Stomach (tissue), 9 donors: ENCODE data around the gene DAGLB. TPM values are rescaled to one million over a fixed set of nuclear protein-coding genes. Genes with fewer than 3 reads are reported as not detected.
"Not testable (repeated sequence)": the region's sequence is repeated elsewhere in the genome, so short reads cannot be mapped to it uniquely, and the experiment has no call there.

Experiments used
- DNase-seq, 2 donors: peaks; one replicate each; pipeline versions ENCODE4 v3.0.0 to v3.0.0-alpha.2; 2013 to 2019
- H3K27ac ChIP-seq, 5 donors: fragments of 200-600 bp in 4 of 5; sonication (generic) in 4 of 5; one replicate each; pipeline ENCODE4 v1.5.1; 2013 to 2019; ENCODE audit warnings: mild to moderate bottlenecking in 1 of 5, moderate library complexity in 1 of 5
- H3K27me3 ChIP-seq, 3 donors: fragments of 200-600 bp; sonication (generic); one replicate each; pipeline ENCODE4 v1.5.1; 2017 to 2019; ENCODE audit warnings: mixed run types in 1 of 3
- H3K36me3 ChIP-seq, 4 donors: fragments of 200-600 bp; sonication (generic); 1 replicate in 3 of 4; 2 replicates in 1 of 4; pipeline ENCODE4 v1.5.1; 2016 to 2019
- H3K4me1 ChIP-seq, 4 donors: fragments of 200-600 bp; sonication (generic); one replicate each; pipeline ENCODE4 v1.5.1; 2016 to 2019
- H3K4me3 ChIP-seq, 4 donors: fragments of 200-600 bp; sonication (generic) in 3 of 4; one replicate each; pipeline ENCODE4 v1.5.1; 2016 to 2019; ENCODE audit warnings: mild to moderate bottlenecking in 1 of 4
- H3K9me3 ChIP-seq, 4 donors: fragments of 200-600 bp; sonication (generic); one replicate each; pipeline ENCODE4 v1.5.1; 2016 to 2019
- EP300 ChIP-seq: sonication (generic); formaldehyde crosslinking; IDR thresholded peaks from one replicate; pipeline ENCODE4 v1.6.1; 2017; ENCODE audit warnings: antibody characterized with exemption
- POLR2A ChIP-seq, 4 donors: fragments of 450-650 bp; IDR thresholded peaks; one replicate each; pipeline ENCODE4 v1.6.1; 2016; ENCODE audit warnings: antibody characterized with exemption in 4 of 4, control low read depth in 2 of 4, mild to moderate bottlenecking in 1 of 4, moderate library complexity in 1 of 4
- POLR2AphosphoS5 ChIP-seq, 3 donors: sonication (generic); formaldehyde crosslinking; IDR thresholded peaks; one replicate each; pipeline ENCODE4 v1.6.1; 2016; ENCODE audit warnings: antibody characterized with exemption in 3 of 3
- WGBS, 5 donors: extraction: QIAGEN DNeasy Blood & Tissue Kit in 3 of 5; methylation state at CpG; one replicate each; pipeline versions ENCODE4 v1.1.5 to v1.1.7; 2013 to 2018; 5-methylcytosine and 5-hydroxymethylcytosine counted together
- intact Hi-C: fragments of 100-400 bp; cut with DNase I; formaldehyde crosslinking; loops from one replicate; pipeline ENCODE4 v1.15.1; 2023; ENCODE audit warnings: low total_unique reads
- polyA plus RNA-seq, 3 donors: library from polyadenylated mRNA; stranded (reverse); fragments of 200-250 nt; gene quantifications; one replicate each; pipeline ENCODE4 v1.2.3, GENCODE V29; 2013
- total RNA-seq, 5 donors: library from RNA; depleted of rRNA; stranded (reverse); fragments of >200 nt; gene quantifications; one replicate each; pipeline versions ENCODE4 v1.1.0 to v1.2.3, GENCODE V29; 2014 to 2016
- TF ChIP-seq, protein P1 (sequence below), 7 experiments: fragments of 450-650 bp in 4 of 7; fragments of 200-600 bp in 3 of 7; sonication (generic) in 3 of 7; IDR thresholded peaks; one replicate each; pipeline ENCODE4 v1.5.1; 2016 to 2019; ENCODE audit warnings: antibody characterized with exemption in 7 of 7, control low read depth in 2 of 7, mild to moderate bottlenecking in 1 of 7
- donor health status: healthy with polysubstance abuse.
- donor health status: Bipolar disorder and iron deficiency.
- donor health status: healthy.

DAGLB gene
- total and polyA plus RNA-seq, 8 donors, result 4.7 to 23.7 (median 9.1) TPM

DNA sequence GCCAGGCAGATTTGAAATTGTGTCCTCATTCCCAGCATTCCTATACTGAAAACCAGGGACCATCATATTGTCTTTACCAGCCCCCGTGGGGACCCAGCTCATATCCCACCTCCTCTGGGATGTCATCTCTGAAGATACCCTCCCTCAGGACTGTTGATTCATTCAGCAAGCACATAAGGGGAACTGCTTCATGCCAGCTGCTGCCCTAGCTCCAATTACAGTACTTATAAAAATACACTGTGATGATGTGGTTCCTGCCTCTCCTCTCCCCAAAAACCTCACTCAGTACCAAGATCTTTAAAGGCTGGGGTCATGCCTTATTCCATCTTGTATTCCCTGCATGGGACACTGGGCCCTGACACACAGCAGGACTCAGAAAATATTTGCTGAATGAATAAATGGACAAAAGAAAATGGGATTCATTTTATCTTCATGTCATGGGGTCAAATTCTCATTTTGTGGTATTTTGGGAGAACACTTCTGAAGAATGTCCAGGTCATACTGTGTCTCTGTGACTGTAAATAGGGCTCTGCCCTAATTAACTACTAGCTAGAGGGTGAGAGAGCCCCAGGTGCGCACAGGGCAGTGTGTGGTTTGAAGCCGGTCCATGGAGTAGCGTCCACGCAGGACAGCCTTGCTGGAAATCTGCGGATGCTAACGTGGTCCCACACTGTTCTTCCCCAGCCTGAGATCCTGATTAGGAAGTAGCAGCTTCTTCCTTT is 29.0 kb upstream of the DAGLB start:
- Histone ChIP-seq H3K9me3 (no peaks in the 10 kb centered on the region), H3K4me1 (peaks cover 44 to 79% (median 69%) of the 10 kb centered on the region in 4 donors), H3K36me3 (peaks cover 10 to 53% (median 35%) of the 10 kb centered on the region in 4 donors), H3K27me3 (no peaks in the 10 kb centered on the region), H3K4me3 (no peak overlapping the region), H3K27ac (peak overlapping the region in 1 of 5 donors; percentile 1)
- DNase-seq, result no peak
- intact Hi-C loops, result no loop called here
- WGBS, 5 donors, result 33 to 63% (median 50%) methylated on average over 7 of the region's 7 CpGs
- no peak for TF ChIP-seq POLR2A (IDR thresholded peaks at IDR 0.05)
- TF ChIP-seq EP300, result no peak
- TF ChIP-seq, protein P1, sequence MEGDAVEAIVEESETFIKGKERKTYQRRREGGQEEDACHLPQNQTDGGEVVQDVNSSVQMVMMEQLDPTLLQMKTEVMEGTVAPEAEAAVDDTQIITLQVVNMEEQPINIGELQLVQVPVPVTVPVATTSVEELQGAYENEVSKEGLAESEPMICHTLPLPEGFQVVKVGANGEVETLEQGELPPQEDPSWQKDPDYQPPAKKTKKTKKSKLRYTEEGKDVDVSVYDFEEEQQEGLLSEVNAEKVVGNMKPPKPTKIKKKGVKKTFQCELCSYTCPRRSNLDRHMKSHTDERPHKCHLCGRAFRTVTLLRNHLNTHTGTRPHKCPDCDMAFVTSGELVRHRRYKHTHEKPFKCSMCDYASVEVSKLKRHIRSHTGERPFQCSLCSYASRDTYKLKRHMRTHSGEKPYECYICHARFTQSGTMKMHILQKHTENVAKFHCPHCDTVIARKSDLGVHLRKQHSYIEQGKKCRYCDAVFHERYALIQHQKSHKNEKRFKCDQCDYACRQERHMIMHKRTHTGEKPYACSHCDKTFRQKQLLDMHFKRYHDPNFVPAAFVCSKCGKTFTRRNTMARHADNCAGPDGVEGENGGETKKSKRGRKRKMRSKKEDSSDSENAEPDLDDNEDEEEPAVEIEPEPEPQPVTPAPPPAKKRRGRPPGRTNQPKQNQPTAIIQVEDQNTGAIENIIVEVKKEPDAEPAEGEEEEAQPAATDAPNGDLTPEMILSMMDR (IDR thresholded peaks at IDR 0.05), result no peak
- no peak for TF ChIP-seq POLR2AphosphoS5 (IDR thresholded peaks at IDR 0.05)

DNA sequence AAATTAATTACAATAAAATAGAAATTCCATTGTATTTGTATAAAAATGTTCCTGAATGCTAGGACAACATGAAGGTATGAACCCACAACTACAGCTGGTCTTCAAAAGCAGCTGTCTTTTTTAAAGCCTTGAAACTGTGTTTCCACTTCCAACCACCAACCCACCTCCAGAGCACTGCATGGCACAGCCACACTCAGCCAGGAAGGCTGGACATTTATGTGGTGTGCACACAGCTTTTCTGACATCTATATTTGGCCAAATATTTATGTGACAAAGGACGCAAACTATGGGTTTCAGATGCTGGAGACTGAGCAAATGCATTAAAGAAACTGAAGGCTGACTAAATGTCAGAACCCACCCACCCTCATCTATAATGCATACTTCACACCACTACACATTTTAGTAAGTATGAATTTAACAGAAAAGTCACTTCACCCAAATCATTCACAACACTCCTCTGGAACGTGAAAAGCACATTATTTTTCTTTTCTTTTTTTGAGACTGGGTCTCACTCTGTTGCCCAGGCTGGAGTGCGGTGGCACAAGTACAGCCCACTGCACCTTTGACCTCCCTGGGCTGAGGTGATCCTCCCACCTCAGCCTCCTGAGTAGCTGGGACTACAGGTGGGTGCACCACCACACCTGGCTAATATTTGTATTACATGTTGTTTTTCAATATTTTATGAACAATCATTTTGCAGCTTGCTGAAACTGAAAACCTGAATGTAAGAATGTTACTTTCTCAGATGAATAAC is 27.9 kb upstream of the DAGLB start:
- intact Hi-C loops, result no loop called here
- no peaks in the 10 kb centered on the region for H3K27me3 ChIP-seq
- no peaks in the 10 kb centered on the region for H3K9me3 ChIP-seq
- H3K27ac ChIP-seq, result no peak overlapping the region
- WGBS, 5 donors, result 51 to 73% (median 69%) methylated on average over 3 of the region's 3 CpGs
- H3K4me1 ChIP-seq, result peaks cover 37 to 68% (median 58%) of the 10 kb centered on the region in 4 donors
- no peak for DNase-seq
- peaks cover 12 to 61% (median 43%) of the 10 kb centered on the region in 4 donors for H3K36me3 ChIP-seq
- TF ChIP-seq, protein P1 (IDR thresholded peaks at IDR 0.05), result no peak
- TF ChIP-seq POLR2A (IDR thresholded peaks at IDR 0.05) (no peak), POLR2AphosphoS5 (IDR thresholded peaks at IDR 0.05) (no peak), EP300 (no peak)
- H3K4me3 ChIP-seq, result no peak overlapping the region

DNA sequence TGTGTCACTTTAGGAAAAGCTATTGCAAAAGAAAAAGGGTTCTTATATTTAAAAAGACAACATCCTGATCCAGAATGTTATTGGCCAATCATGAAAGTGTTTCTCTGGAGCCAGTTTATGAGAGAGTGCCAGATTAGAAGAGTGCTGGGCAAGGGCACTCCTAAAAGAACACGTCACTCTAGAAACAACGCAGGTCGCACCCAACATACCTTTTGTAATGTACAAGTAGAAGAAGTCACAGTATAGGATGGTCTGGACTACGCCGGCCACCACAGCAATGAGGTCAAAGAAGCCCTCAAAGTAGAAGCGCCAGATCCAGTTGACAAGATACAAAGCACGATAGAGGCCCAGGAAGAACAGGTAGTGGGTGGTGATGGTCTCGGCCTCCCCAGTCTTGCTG is 18.1 kb upstream of the DAGLB start:
- 94 to 100% (median 97%) methylated on average over 8 of the region's 8 CpGs for WGBS, 5 donors
- Histone ChIP-seq H3K27ac (no peak overlapping the region), H3K36me3 (peaks cover 69 to 100% (median 99%) of the 10 kb centered on the region in 4 donors), H3K4me3 (no peak overlapping the region), H3K27me3 (no peaks in the 10 kb centered on the region), H3K4me1 (peaks cover 4 to 14% (median 5%) of the 10 kb centered on the region in 4 donors), H3K9me3 (no peaks in the 10 kb centered on the region)
- no peak for DNase-seq
- no peak for TF ChIP-seq EP300
- TF ChIP-seq, protein P1 (IDR thresholded peaks at IDR 0.05), result no peak
- no peak for TF ChIP-seq POLR2A (IDR thresholded peaks at IDR 0.05)
- intact Hi-C loops, result no loop called here

DNA sequence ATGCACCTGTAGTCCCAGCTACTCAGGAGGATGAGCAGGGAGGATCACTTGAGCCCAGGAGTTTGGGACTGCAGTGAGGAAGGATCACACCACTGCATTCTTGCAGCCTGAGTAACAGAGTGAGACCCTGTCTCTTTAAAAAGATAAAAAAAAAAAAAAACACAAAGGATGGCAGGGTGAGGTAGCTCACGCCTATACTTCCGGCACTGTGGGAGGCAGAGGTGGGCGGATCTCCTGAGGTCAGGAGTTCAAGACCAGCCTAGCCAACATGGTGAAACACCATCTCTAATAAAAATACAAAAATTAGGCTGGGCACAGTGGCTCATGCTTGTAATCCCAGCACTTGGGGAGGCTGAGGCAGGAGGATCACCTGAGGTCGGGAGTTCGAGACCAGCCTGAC is 15.9 kb upstream of the DAGLB start:
- DNase-seq, H3K9me3 ChIP-seq, H3K4me3 ChIP-seq, H3K27ac ChIP-seq, H3K27me3 ChIP-seq, intact Hi-C loops: not testable (repeated sequence)
- Histone ChIP-seq H3K36me3 (peaks cover 49 to 86% (median 83%) of the 10 kb centered on the region in 4 donors), H3K4me1 (peaks cover 12 to 26% (median 16%) of the 10 kb centered on the region in 4 donors)
- 67 to 87% (median 70%) methylated on average over 5 of the region's 5 CpGs for WGBS, 5 donors
